Measurements from ENCODE around the gene PHF21B.

Gene PHF21B

GRCh38 chr22:44850946-44851345 lies 158.9 kb downstream of the PHF21B start:
- TF ChIP-seq, protein P1, sequence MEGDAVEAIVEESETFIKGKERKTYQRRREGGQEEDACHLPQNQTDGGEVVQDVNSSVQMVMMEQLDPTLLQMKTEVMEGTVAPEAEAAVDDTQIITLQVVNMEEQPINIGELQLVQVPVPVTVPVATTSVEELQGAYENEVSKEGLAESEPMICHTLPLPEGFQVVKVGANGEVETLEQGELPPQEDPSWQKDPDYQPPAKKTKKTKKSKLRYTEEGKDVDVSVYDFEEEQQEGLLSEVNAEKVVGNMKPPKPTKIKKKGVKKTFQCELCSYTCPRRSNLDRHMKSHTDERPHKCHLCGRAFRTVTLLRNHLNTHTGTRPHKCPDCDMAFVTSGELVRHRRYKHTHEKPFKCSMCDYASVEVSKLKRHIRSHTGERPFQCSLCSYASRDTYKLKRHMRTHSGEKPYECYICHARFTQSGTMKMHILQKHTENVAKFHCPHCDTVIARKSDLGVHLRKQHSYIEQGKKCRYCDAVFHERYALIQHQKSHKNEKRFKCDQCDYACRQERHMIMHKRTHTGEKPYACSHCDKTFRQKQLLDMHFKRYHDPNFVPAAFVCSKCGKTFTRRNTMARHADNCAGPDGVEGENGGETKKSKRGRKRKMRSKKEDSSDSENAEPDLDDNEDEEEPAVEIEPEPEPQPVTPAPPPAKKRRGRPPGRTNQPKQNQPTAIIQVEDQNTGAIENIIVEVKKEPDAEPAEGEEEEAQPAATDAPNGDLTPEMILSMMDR (IDR thresholded peaks at IDR 0.05; ENCODE audit: extremely low read depth, missing control alignments): no peak
- no peak for DNase-seq (ENCODE audit: low spot score)

- TF ChIP-seq, protein P1 (IDR thresholded peaks at IDR 0.05; ENCODE audit: extremely low read depth, missing control alignments): no peak
- no peak for DNase-seq (ENCODE audit: low spot score)
Measured at GRCh38 chr22:44848791-44849420, 160.9 kb downstream of the PHF21B start.

DNA sequence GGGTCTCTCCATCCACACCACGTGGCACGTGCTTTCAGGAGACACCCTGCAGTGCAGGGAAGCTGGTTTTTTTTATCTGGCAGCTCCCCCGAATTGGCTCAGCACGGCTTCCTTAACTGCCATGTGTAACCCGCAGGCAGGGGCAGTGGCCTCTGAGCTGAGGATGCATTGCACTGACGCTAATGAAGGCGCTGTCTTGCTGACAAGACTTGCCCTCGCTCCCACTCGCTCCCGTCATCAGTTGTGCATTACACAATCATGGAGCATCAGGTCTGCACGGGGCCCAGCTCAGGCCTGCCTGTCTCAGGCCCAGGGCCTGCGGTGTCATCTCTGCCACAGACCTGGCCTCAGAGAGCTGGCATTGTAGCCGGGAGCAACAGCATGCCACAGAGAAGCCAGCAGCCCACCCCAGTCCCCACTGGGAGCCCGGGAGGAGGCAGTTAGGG lies 161.5 kb downstream of the PHF21B start:
- TF ChIP-seq, protein P1 (IDR thresholded peaks at IDR 0.05; ENCODE audit: extremely low read depth, missing control alignments): no peak

DNA sequence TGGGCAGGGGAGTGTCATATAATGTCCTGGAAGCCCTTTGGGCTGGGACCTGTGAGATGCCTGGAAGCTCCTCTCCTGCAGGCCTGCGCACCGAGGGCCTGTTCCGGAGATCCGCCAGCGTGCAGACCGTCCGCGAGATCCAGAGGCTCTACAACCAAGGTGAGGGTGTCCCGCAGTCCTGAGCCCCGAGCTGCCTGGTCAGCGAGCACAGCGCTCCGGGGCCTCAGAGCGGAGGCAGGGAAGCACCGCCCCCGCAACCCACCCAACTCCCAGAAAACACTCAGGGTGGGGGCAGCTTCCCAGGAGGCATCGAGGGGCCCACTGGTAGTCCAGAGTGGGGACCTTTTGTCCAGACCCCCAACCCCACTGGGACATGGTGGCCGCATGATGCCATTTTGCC lies 161.9 kb downstream of the PHF21B start:
- DNase-seq (ENCODE audit: low spot score): no peak
- TF ChIP-seq, protein P1 (IDR thresholded peaks at IDR 0.05; ENCODE audit: extremely low read depth, missing control alignments): no peak

More for the DNA sequence above, 161.5 kb downstream of the PHF21B start:
- no peak for DNase-seq (ENCODE audit: low spot score)

DNA sequence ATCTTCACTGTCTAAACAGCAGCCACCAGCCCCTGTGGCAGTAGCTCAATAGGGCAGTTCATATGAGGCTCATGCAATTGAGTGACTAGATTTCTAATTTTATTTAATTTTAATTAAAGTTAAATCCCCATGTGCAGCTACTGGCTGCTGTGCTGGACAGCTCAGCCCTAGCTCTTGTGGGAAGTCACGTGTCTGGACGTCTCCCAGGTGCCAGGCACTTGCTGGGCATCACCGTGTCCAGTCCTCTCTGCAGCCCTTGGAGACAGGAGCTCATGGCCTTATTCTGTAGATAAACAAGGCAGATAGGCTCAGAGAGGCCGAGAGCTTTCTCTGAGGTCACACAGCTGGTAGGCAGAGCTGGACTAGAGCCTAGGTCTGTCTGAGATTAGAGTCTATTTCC lies 162.4 kb downstream of the PHF21B start:
- no peak for DNase-seq (ENCODE audit: low spot score)
- TF ChIP-seq, protein P1 (IDR thresholded peaks at IDR 0.05; ENCODE audit: extremely low read depth, missing control alignments): no peak

DNA sequence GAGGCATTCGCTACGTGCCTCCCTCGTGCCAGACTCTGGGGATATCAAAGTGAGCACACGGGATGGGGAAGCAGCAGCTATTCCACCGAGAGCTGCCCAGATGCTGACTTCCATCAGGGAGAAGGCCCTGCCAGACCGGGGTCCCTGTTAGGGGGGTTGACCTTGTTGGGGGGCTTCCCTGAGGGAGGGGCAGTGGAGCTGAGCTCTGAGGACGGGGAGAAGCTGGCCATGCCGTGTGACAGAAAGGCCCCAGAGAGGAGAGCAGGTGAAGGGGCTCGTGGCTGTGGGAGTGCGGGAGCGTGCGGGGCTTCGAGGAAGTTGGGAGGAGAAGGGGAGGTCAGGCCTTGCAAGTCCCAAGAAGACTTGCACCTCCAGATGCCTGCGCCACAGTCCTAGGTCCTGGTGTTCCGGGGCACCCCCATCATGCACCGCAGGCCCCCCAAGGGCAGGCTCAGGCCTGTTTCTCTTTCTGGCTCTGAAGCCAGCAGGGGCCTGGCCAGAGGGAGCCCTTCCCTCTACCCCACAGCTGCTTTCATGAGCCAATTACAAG lies 163.0 kb downstream of the PHF21B start:
- TF ChIP-seq, protein P1 (IDR thresholded peaks at IDR 0.05; ENCODE audit: extremely low read depth, missing control alignments): no peak
- DNase-seq (ENCODE audit: low spot score): no peak

GRCh38 chr22:44845796-44846720 lies 163.7 kb downstream of the PHF21B start:
- DNase-seq (ENCODE audit: low spot score): no peak
- TF ChIP-seq, protein P1 (IDR thresholded peaks at IDR 0.05; ENCODE audit: extremely low read depth, missing control alignments): no peak

Measured in GM20000 (cell line).